Fibroblast of villous mesenchyme (primary cell): ENCODE measurements around the gene RPS6KA3. TPM values are rescaled to one million over a fixed set of nuclear protein-coding genes. Genes with fewer than 3 reads are reported as not detected.

Source experiments
- DNase-seq: peaks from one replicate; pipeline ENCODE4 v3.0.0-alpha.2; 2010; ENCODE audit warnings: low read depth
- H3K4me3 ChIP-seq: 2 replicates; pipeline ENCODE4 v1.5.1; 2011; ENCODE audit warnings: low read depth, mild to moderate bottlenecking, low read length
- total RNA-seq: library from RNA; depleted of rRNA; stranded (reverse); fragments of >200 nt; gene quantifications from 2 replicates; pipeline ENCODE4 v1.2.3, GENCODE V29; 2012
- TF ChIP-seq, protein P1 (sequence below): IDR thresholded peaks from 2 replicates; pipeline ENCODE4 v1.5.1; 2012; ENCODE audit warnings: low read depth, mild to moderate bottlenecking, low read length; ENCODE audit not compliant: insufficient read depth

RPS6KA3 gene
- total RNA-seq, 1 donor = 53.5 TPM

DNA sequence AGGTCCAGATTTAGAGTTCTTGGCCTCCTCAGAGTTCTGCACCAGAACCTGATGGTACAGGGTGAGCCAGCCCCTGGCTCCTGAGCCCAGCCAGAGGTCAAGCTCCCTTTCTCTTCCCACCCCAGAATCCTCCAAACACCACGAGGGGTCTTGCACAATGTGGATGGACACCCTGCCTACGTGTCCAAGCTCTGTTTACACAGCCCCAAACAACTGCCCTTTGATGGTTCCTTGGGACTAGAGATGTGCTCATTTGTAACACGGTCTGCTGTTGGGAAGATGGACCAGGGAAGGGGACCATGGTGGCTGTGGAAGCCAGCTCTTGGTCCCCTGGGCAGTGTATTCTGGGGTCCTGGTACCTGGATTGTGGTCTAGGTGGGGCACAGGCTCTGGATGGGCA, 40.0 kb upstream of the RPS6KA3 start:
- DNase-seq = no peak
- no peak overlapping the region for H3K4me3 ChIP-seq
- TF ChIP-seq, protein P1, sequence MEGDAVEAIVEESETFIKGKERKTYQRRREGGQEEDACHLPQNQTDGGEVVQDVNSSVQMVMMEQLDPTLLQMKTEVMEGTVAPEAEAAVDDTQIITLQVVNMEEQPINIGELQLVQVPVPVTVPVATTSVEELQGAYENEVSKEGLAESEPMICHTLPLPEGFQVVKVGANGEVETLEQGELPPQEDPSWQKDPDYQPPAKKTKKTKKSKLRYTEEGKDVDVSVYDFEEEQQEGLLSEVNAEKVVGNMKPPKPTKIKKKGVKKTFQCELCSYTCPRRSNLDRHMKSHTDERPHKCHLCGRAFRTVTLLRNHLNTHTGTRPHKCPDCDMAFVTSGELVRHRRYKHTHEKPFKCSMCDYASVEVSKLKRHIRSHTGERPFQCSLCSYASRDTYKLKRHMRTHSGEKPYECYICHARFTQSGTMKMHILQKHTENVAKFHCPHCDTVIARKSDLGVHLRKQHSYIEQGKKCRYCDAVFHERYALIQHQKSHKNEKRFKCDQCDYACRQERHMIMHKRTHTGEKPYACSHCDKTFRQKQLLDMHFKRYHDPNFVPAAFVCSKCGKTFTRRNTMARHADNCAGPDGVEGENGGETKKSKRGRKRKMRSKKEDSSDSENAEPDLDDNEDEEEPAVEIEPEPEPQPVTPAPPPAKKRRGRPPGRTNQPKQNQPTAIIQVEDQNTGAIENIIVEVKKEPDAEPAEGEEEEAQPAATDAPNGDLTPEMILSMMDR = no peak

DNA sequence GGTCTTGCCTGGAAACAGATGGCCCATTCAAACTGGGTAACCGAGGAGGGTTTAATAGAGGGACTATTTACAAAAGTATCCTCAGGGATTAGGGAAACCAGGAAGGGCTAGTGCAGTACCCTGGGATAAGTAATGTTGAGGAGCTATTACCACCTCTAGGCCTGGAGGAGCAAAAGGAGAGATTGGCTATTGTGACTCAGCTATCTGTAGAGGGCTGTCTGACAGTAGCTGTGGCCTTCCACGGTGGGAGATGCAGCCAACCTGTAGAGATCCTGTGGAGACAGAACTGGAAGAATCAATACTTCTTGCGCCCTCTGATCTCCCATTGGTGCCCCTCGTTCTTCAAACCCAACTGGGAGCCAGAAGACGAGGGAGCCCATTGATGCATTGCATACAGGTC, 34.1 kb upstream of the RPS6KA3 start:
- H3K4me3 ChIP-seq = no peak overlapping the region
- DNase-seq = no peak
- TF ChIP-seq, protein P1 = no peak

DNA sequence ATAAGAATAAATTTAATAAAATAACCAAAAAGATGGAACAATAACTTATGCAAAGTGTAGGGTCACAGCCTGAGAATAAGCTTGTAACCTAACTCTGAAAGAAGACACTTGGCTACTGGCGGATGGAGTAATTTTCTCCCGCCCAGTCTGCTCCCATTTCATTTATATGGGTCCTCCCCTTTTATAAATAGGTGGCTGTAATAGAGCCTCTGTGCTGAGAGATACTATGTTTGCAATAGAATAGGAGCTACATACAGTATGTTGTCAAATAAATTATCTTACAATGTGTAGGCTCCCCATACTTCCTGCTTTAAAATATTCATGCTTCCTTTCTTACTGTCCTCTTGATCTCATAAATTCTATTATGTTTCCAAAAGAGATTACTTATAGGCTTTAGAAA, 28.2 kb upstream of the RPS6KA3 start:
- no peak overlapping the region for H3K4me3 ChIP-seq
- DNase-seq = no peak
- TF ChIP-seq, protein P1 = no peak

DNA sequence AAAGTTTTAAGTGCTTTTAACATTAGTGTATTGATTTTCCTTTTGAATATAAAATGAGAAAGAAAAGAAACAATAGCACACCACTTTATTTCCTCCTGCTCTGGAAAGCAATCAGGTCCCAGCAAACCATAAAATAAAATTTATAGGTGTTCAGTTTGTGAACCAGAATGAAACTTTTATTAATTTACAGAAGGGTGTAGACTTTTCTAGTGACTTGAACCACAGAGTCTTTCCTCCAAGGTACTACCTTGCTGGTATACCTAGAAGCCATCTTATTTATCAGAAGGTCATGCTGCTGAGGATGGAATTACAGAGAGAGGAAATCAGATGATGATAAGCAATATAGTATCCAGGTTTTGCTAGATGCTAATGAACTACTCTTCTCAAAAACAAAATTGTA, 27.6 kb upstream of the RPS6KA3 start:
- H3K4me3 ChIP-seq = no peak overlapping the region
- TF ChIP-seq, protein P1 = no peak
- DNase-seq = no peak

DNA sequence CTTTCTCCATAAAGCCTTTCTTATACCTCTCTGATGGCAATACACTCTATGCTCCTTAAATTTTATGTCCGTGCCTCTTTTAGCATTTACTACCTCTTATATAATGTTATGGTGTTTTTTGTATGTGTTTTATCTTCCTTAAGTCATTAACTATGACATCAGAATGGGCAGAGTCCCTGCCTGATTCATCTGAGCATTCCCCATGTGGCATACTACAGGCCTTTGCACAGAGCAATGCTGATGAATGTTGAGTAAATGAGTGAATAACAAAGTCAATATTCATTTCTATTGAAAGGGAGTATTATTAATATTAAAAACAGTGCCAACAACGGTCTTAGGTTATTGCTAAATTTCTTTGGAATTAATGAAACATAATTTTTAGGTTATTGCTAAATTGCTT, 18.8 kb upstream of the RPS6KA3 start:
- no peak for DNase-seq

DNA sequence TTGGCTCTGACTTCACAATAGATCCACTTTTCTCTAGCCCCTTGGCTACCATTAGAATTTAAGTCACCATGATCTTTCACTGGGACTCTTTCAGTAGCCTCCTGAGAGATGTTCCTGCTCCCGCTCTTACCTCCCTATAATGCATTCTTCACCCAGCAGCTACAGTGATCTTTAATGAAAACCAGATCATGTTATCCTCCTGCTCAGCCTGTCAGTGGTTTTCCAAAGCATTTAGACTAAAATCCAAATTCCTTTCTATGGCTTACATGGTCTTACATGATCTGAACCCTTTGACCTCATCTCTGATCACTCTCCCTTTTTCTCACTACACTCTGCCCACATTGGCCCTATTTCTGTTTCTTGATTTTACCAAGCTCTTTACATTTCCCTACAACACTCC, 18.3 kb upstream of the RPS6KA3 start:
- no peak overlapping the region for H3K4me3 ChIP-seq
- DNase-seq = no peak
- TF ChIP-seq, protein P1 = no peak

More for the DNA sequence above, 18.8 kb upstream of the RPS6KA3 start:
- TF ChIP-seq, protein P1 = no peak
- no peak overlapping the region for H3K4me3 ChIP-seq

DNA sequence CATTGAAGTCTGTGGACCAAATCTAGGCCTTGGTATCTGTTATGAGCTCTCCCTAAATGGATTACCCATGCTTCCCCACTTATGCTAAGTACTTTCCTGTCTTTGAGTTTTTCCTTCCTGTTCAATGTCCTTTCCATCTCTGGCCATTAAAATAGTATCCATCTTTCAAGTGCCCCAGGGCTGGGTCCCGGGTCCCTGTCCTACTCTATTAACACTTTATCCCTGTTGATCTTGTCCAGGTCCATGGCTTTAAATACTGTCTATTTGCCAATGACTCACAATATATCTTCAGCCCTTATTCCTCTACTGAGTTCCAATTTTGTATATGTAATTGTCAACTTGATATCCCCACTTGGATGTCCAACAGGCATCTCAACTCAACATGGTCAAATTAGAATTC, 17.7 kb upstream of the RPS6KA3 start:
- H3K4me3 ChIP-seq = no peak overlapping the region
- TF ChIP-seq, protein P1 = no peak
- DNase-seq = no peak
